Tibial nerve (tissue), 3 donors: ENCODE data around the gene PDZRN3.

Source experiments
- POLR2A ChIP-seq, 2 donors: fragments of 450-650 bp; IDR thresholded peaks; one replicate each; pipeline ENCODE4 v1.6.1; 2017; ENCODE audit warnings: antibody characterized with exemption in 2 of 2, mild to moderate bottlenecking in 2 of 2, moderate library complexity in 2 of 2
- TF ChIP-seq, protein P1 (sequence below), 5 experiments: fragments of 200-600 bp in 3 of 5; fragments of 450-650 bp in 2 of 5; sonication (generic) in 3 of 5; IDR thresholded peaks; one replicate each; pipeline ENCODE4 v1.5.1; 2016 to 2019; ENCODE audit warnings: antibody characterized with exemption in 5 of 5, mild to moderate bottlenecking in 3 of 5, moderate library complexity in 2 of 5

DNA sequence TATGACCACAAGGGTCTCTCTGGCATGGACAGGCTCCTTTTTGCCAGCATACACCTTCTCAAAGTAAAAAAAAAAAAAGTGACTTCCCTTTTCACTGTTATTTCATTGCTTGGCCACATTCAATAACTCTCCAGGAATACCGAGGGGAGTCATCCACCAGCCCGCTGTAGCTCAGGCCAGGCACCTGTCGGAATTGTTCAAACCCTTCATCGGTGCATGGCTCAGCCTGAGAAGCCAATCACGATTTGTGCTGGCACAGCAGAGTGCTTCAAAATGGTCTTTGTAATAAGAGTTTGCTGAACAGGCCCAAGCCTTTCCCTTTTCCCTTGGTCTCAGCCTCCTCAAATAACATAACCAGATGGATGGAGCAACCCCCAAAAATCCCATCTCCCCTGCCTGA, 145.4 kb downstream of the PDZRN3 start:
- TF ChIP-seq, protein P1, sequence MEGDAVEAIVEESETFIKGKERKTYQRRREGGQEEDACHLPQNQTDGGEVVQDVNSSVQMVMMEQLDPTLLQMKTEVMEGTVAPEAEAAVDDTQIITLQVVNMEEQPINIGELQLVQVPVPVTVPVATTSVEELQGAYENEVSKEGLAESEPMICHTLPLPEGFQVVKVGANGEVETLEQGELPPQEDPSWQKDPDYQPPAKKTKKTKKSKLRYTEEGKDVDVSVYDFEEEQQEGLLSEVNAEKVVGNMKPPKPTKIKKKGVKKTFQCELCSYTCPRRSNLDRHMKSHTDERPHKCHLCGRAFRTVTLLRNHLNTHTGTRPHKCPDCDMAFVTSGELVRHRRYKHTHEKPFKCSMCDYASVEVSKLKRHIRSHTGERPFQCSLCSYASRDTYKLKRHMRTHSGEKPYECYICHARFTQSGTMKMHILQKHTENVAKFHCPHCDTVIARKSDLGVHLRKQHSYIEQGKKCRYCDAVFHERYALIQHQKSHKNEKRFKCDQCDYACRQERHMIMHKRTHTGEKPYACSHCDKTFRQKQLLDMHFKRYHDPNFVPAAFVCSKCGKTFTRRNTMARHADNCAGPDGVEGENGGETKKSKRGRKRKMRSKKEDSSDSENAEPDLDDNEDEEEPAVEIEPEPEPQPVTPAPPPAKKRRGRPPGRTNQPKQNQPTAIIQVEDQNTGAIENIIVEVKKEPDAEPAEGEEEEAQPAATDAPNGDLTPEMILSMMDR (IDR thresholded peaks at IDR 0.05): no peak
- TF ChIP-seq POLR2A (IDR thresholded peaks at IDR 0.05): no peak
